GM23248 (cell line): ENCODE measurements around the gene ALDH1A2.

Source experiments
- EZH2 ChIP-seq: fragments of 200-600 bp; sonication (generic); IDR thresholded peaks from 2 replicates; pipeline ENCODE4 v1.6.1; 2018; ENCODE audit warnings: antibody characterized with exemption, mild to moderate bottlenecking; ENCODE audit not compliant: insufficient read depth, poor library complexity, severe bottlenecking
- EZH2phosphoT487 ChIP-seq: fragments of 200-600 bp; sonication (generic); IDR thresholded peaks from 2 replicates; pipeline ENCODE4 v1.6.1; 2018; ENCODE audit warnings: antibody characterized with exemption, moderate library complexity, mild to moderate bottlenecking, low read depth; ENCODE audit not compliant: insufficient read depth

DNA sequence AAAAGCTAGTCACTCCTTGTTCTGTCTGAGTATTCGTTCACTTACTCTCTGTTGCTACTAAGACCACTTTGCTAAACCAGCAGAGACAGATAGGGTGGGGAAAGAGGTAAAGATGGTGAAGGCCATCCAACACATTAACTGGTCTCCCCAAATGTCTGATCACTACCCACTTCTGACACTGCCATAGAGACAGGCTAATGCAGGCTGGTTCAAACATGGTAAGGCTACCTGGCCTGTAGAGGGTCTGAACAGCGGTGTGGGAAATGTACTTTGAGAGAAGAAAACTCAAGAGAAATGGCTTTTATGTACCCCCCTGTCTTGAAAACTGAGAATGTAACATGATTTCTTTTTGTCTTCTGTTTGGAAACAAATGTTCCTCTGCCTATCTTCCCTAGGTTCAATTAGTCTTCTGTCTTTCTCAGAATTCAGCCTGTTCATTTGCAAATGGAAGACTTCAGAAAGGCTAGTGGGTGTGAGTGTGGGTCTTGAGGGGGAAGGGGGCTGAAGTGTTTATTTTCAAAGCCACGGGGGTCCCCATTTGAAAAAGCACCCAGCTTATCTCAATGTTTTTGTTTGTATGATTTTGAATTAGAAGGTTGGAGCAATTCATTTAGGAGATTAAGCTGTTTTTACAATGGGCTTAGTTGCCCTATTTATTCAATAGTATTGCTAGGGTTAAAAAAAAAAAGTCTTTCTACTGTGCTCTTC, 15.8 kb downstream of the ALDH1A2 start:
- TF ChIP-seq EZH2phosphoT487 = no peak
- no peak for TF ChIP-seq EZH2
